K562 (cell line): ENCODE measurements around the gene OR2D2. TPM values are rescaled to one million over a fixed set of nuclear protein-coding genes. Genes with fewer than 3 reads are reported as not detected.

Source experiments
- ATAC-seq: fragments of 200-7000 bp; cut with Tn5 transposase; 3 replicates; pipeline ENCODE4 v1.9.1; 2020; ENCODE audit warnings: moderate library complexity
- BruUV-seq: library from RNA; stranded (reverse); fragments of 400-500 nt; replicated peaks from 2 replicates; lab custom pipeline; 2021; lab: Mats Ljungman, UMichigan
- CTCF ChIA-PET: fragments of 300-600 bp; formaldehyde crosslinking; extraction: SDS; loops from one replicate; lab custom pipeline; 2021; ENCODE audit warnings: low intra/inter-chr PET ratio; lab: Yijun Ruan, JAX
- POLR2A ChIA-PET: fragments of 300-600, 350-650 bp; sonication (Branson Sonifier 250); formaldehyde crosslinking; extraction: SDS; loops from one replicate; lab custom pipeline; 2021; ENCODE audit warnings: antibody characterized with exemption, inconsistent platforms; lab: Yijun Ruan, JAX
- DNase-seq, 4 experiments: peaks; one replicate each; pipeline versions ENCODE4 v3.0.0 to v3.0.0-alpha.2; 2011 to 2018; ENCODE audit warnings: low spot score in 3 of 4, mixed read lengths in 3 of 4; ENCODE audit errors: extremely low read depth in 1 of 4
- FAIRE-seq: peaks from 2 replicates; lab custom pipeline; 2011; peaks lifted over from hg19 to GRCh38; lab: Jason Lieb, UNC
- H2AFZ ChIP-seq: 2 replicates; pipeline ENCODE4 v1.6.0; 2011; ENCODE audit warnings: low read depth, low read length, control low read depth, inconsistent platforms
- H3K27ac ChIP-seq: fragments of 200-600 bp; 3 replicates; pipeline ENCODE4 v1.8.0; 2011; ENCODE audit warnings: low read depth, mild to moderate bottlenecking, control low read depth, inconsistent platforms, low read length, moderate library complexity, mixed read lengths; ENCODE audit errors: extremely low read depth
- H3K27me3 ChIP-seq, 2 experiments: fragments of 300-600 bp in 1 of 2; 2 replicates in 1 of 2; 3 replicates in 1 of 2; pipeline versions ENCODE4 v1.6.0 to v1.8.0; 2011; ENCODE audit warnings: inconsistent platforms in 2 of 2, low read length in 2 of 2, mild to moderate bottlenecking in 1 of 2, mixed read lengths in 1 of 2, moderate library complexity in 1 of 2; ENCODE audit not compliant: control insufficient read depth in 2 of 2, insufficient read depth in 2 of 2
- H3K36me3 ChIP-seq: fragments of 300-600 bp; 3 replicates; pipeline ENCODE4 v1.8.0; 2011; ENCODE audit warnings: mild to moderate bottlenecking, low read length, inconsistent platforms; ENCODE audit not compliant: control insufficient read depth, insufficient read depth
- H3K4me1 ChIP-seq, 2 experiments: fragments of 200-600 bp in 1 of 2; replicated peaks in 1 of 2; 2 replicates in 1 of 2; 3 replicates in 1 of 2; pipeline versions ENCODE4 v1.5.1 to v1.8.0; 2011; ENCODE audit warnings: inconsistent platforms in 2 of 2, low read length in 2 of 2, mild to moderate bottlenecking in 1 of 2, mixed read lengths in 1 of 2, moderate library complexity in 1 of 2; ENCODE audit not compliant: control insufficient read depth in 2 of 2, insufficient read depth in 2 of 2
- H3K4me2 ChIP-seq: 2 replicates; pipeline ENCODE4 v1.6.1; 2011; ENCODE audit warnings: low read length, control low read depth, inconsistent platforms, mixed read lengths; ENCODE audit not compliant: insufficient read depth
- H3K4me3 ChIP-seq: fragments of 200-600 bp; sonication (generic), shearing (Covaris generic); 2 replicates; pipeline ENCODE4 v1.5.1; 2016; ENCODE audit warnings: control low read depth, inconsistent platforms
- H3K79me2 ChIP-seq: fragments of 200-600 bp; 3 replicates; pipeline ENCODE4 v1.8.0; 2011; ENCODE audit warnings: low read length, inconsistent platforms; ENCODE audit not compliant: control insufficient read depth, insufficient read depth
- H3K9ac ChIP-seq, 2 experiments: 2 replicates each; pipeline versions ENCODE4 v1.6.0 to v1.6.1; 2011; ENCODE audit warnings: low read depth in 2 of 2, low read length in 2 of 2, control low read depth in 1 of 2, inconsistent platforms in 1 of 2, mild to moderate bottlenecking in 1 of 2, mixed read lengths in 1 of 2; ENCODE audit not compliant: insufficient read depth in 1 of 2
- H3K9me1 ChIP-seq: one replicate; pipeline ENCODE4 v1.6.0; 2011; ENCODE audit warnings: inconsistent platforms, mild to moderate bottlenecking, low read length, moderate library complexity; ENCODE audit not compliant: control insufficient read depth, insufficient read depth
- H3K9me3 ChIP-seq: replicated peaks from 2 replicates; pipeline ENCODE4 v1.5.1; 2011; ENCODE audit warnings: low read depth, low read length, inconsistent platforms; ENCODE audit not compliant: control insufficient read depth, insufficient read depth
- H4K20me1 ChIP-seq: replicated peaks from 2 replicates; pipeline ENCODE4 v1.6.1; 2011; ENCODE audit warnings: low read length, inconsistent platforms, mixed read lengths; ENCODE audit not compliant: control insufficient read depth, insufficient read depth
- ATF4 ChIP-seq: fragments of 450-650 bp; formaldehyde crosslinking; IDR thresholded peaks from 2 replicates; pipeline ENCODE4 v1.4.0; 2022; ENCODE audit warnings: mild to moderate bottlenecking, moderate library complexity
- GABPB1 ChIP-seq: sonication (generic); formaldehyde crosslinking; IDR thresholded peaks from 2 replicates; pipeline ENCODE4 v1.8.0; 2022; ENCODE audit warnings: mild to moderate bottlenecking, missing genetic modification reagents
- HDAC1 ChIP-seq, 2 experiments: fragments of 450-650 bp; IDR thresholded peaks; 2 replicates each; pipeline ENCODE4 v1.6.1; 2016 to 2017; ENCODE audit warnings: inconsistent platforms in 1 of 2, mild to moderate bottlenecking in 1 of 2, moderate library complexity in 1 of 2
- PPARD ChIP-seq: fragments of 250-450 bp; sonication (Bioruptor Pico); IDR thresholded peaks from 2 replicates; pipeline ENCODE4 v1.8.0; 2022; ENCODE audit warnings: inconsistent platforms, mild to moderate bottlenecking, moderate library complexity
- RAD51 ChIP-seq: fragments of 450-650 bp; IDR thresholded peaks from 2 replicates; pipeline ENCODE4 v1.7.1; 2016; ENCODE audit warnings: low read depth, mild to moderate bottlenecking, borderline replicate concordance
- SETDB1 ChIP-seq: IDR thresholded peaks from one replicate; pipeline ENCODE4 v1.6.1; 2012; ENCODE audit warnings: low read length, control low read depth, inconsistent platforms
- SMAD2 ChIP-seq: fragments of 150-350 bp; IDR thresholded peaks from 2 replicates; pipeline ENCODE4 v1.6.1; 2014; ENCODE audit warnings: low read depth, mild to moderate bottlenecking, low read length
- SRSF1 ChIP-seq: fragments of 200-400 bp; formaldehyde crosslinking; IDR thresholded peaks from 2 replicates; pipeline ENCODE4 v1.6.1; 2017; ENCODE audit warnings: mild to moderate bottlenecking, low read depth, low read length, moderate library complexity
- ZFPM2 ChIP-seq: fragments of 250-450 bp; sonication (Bioruptor Pico); IDR thresholded peaks from 2 replicates; pipeline ENCODE4 v1.5.1; 2022; ENCODE audit warnings: mild to moderate bottlenecking
- ZNF444 ChIP-seq: fragments of 250-450 bp; sonication (Bioruptor Pico); IDR thresholded peaks from 2 replicates; pipeline ENCODE4 v1.4.0; 2020; ENCODE audit warnings: mild to moderate bottlenecking, moderate library complexity
- ZNF584 ChIP-seq: fragments of 200-800 bp; sonication (Bioruptor generic); IDR thresholded peaks from 2 replicates; pipeline ENCODE4 v1.6.1; 2016; ENCODE audit warnings: low read depth, mild to moderate bottlenecking, missing genetic modification characterization, missing compliant biosample characterization
- ZNF76 ChIP-seq: fragments of 250-450 bp; sonication (Bioruptor Pico); IDR thresholded peaks from 2 replicates; pipeline ENCODE4 v1.4.0; 2020; ENCODE audit warnings: mild to moderate bottlenecking, moderate library complexity, borderline replicate concordance
- ZNF766 ChIP-seq: fragments of 200-800 bp; sonication (Bioruptor generic); conservative IDR thresholded peaks from 2 replicates; pipeline ENCODE4 v1.6.1; 2016; ENCODE audit warnings: missing genetic modification characterization, missing compliant biosample characterization
- WGBS: fragments of 100-300 bp; shearing (Covaris generic); methylation state at CpG from one replicate; pipeline ENCODE4 v1.1.6; 2016; ENCODE audit warnings: low coverage, mixed read lengths; ENCODE audit not compliant: insufficient coverage; ENCODE audit errors: missing lambda C conversion rate; 5-methylcytosine and 5-hydroxymethylcytosine counted together
- in situ Hi-C: fragments of 300-500 bp; cut with MboI; formaldehyde crosslinking; loops from 4 replicates; pipeline ENCODE4 v1.15.0; 2018; ENCODE audit warnings: inconsistent platforms, mixed read lengths
- intact Hi-C: fragments of 100-400 bp; cut with micrococcal nuclease; formaldehyde crosslinking; loops from 2 replicates; pipeline ENCODE4 v1.14.2; 2022
- polyA plus RNA-seq, 8 experiments: library from polyadenylated mRNA; depleted of rRNA in 4 of 8; stranded (reverse) in 5 of 8; unstranded in 3 of 8; fragments of >200 nt; fragmentation: Nextera tagmentation in 2 of 8; fragmentation: Illumina TruSeq in 1 of 8; extraction: Ambion mirVana in 2 of 8; extraction: Trizol in 1 of 8; gene quantifications; 2 replicates each; pipeline versions ENCODE4 v1.2.1 to v1.2.3, GENCODE V29; 2011 to 2014; ENCODE audit warnings: inconsistent platforms in 1 of 8, missing spikeins in 1 of 8
- total RNA-seq, 7 experiments: library from RNA; depleted of rRNA in 6 of 7; stranded (reverse); fragments of >200 nt in 6 of 7; fragmentation: Illumina TruSeq in 2 of 7; extraction: Trizol in 2 of 7; gene quantifications; 2 replicates each; pipeline versions ENCODE4 v1.2.1 to v1.2.3, GENCODE V29; 2011 to 2021; ENCODE audit warnings: low replicate concordance in 1 of 7

Gene OR2D2
- total and polyA plus RNA-seq, 9 of the 15 experiments (the other 6 are each of a cell fraction or from before 2014, with no cell fraction given): 0.10 to 1.0 (median 0.57) TPM; not detected in 2

- H2AFZ ChIP-seq: no peak within 1 kb of the TSS
- no peak for ATAC-seq
- no peak for FAIRE-seq
- H4K20me1 ChIP-seq: no peaks in the 10 kb centered on the region
- H3K4me1 ChIP-seq: peaks cover 0 to 2% of the 10 kb centered on the region in 2 experiments; a peak in 2 of 5 replicates
- DNase-seq: no peak
- no peaks in the 10 kb centered on the region for H3K9me3 ChIP-seq
- WGBS: 78% methylated on average over 1 of the region's 1 CpG
- no peak for TF ChIP-seq ZNF584
- no peak for TF ChIP-seq ZNF766
- no peak for TF ChIP-seq ZNF76 (CRISPR knock-in tag)
- no peak for TF ChIP-seq HDAC1 (IDR thresholded peaks at IDR 0.05)
- TF ChIP-seq ZNF444 (CRISPR knock-in tag): no peak
- no peak for TF ChIP-seq ZFPM2
- TF ChIP-seq SETDB1: no peak
- no peak for TF ChIP-seq PPARD
- TF ChIP-seq GABPB1: no peak
- no peak for TF ChIP-seq SMAD2
- TF ChIP-seq SRSF1: no peak
- TF ChIP-seq RAD51: no peak
- no peak for TF ChIP-seq ATF4 (CRISPR knock-in tag)
- H3K9ac ChIP-seq: no peak within 1 kb of the TSS
- H3K4me2 ChIP-seq: no peak within 1 kb of the TSS
- no TSS peak for BruUV-seq
- no peaks in the 10 kb centered on the region for H3K9me1 ChIP-seq
- in situ Hi-C loops (no loop called here), intact Hi-C loops (no loop called here)
- no peaks in the 10 kb centered on the region for H3K27me3 ChIP-seq
- POLR2A ChIA-PET: no interaction called here
- no peaks in the 10 kb centered on the region for H3K36me3 ChIP-seq
- no peak within 1 kb of the TSS for H3K27ac ChIP-seq
- CTCF ChIA-PET: no interaction called here
- H3K4me3 ChIP-seq: no peak within 1 kb of the TSS
- H3K79me2 ChIP-seq: no peaks in the 10 kb centered on the region
These were observed 28.4 kb upstream of the OR2D2 start, which contains the start of gene OR2D3 for GRCh38 chr11:6920702-6921101. TSS of gene OR2D3 (plus strand) at chr11:6921002. CDS start at chr11:6921002, 0 bp downstream.
